PC-9 (cell line): Measurements from ENCODE around the gene KANK2.

ENCODE experiments used
- EZH2 ChIP-seq: fragments of 200-600 bp; sonication (generic); IDR thresholded peaks from 2 replicates; pipeline ENCODE4 v1.8.0; 2017; ENCODE audit warnings: antibody characterized with exemption, low read depth
- TF ChIP-seq, protein P1 (sequence below): fragments of 200-600 bp; sonication (generic); conservative IDR thresholded peaks from 2 replicates; pipeline ENCODE4 v1.6.1; 2017; ENCODE audit warnings: mixed run types, antibody characterized with exemption, mild to moderate bottlenecking, moderate library complexity

DNA sequence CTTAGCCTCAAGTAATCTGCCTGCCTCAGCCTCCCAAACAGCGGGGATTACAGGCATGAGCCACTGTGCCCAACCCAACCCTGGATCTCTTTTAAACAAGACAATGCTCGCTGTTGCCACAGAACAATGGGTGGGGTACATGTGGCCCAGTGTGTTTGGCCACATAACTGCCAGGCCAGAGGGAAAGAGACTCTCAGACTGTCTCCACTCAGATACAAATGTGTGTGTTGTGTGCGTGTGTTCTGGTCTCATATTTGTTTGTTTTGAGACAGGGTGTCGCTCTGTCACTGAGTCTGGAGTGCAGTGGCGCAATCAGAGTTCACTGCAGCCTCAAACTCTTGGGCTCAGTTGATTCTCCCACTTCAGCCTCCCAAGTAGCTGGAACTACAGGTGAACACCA, 82.3 kb downstream of the KANK2 start:
- TF ChIP-seq, protein P1, sequence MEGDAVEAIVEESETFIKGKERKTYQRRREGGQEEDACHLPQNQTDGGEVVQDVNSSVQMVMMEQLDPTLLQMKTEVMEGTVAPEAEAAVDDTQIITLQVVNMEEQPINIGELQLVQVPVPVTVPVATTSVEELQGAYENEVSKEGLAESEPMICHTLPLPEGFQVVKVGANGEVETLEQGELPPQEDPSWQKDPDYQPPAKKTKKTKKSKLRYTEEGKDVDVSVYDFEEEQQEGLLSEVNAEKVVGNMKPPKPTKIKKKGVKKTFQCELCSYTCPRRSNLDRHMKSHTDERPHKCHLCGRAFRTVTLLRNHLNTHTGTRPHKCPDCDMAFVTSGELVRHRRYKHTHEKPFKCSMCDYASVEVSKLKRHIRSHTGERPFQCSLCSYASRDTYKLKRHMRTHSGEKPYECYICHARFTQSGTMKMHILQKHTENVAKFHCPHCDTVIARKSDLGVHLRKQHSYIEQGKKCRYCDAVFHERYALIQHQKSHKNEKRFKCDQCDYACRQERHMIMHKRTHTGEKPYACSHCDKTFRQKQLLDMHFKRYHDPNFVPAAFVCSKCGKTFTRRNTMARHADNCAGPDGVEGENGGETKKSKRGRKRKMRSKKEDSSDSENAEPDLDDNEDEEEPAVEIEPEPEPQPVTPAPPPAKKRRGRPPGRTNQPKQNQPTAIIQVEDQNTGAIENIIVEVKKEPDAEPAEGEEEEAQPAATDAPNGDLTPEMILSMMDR: no peak
- no peak for TF ChIP-seq EZH2
